Measurements from ENCODE around the gene PLXDC2. TPM values are rescaled to one million over a fixed set of nuclear protein-coding genes. Genes with fewer than 3 reads are reported as not detected.

PLXDC2 gene
- total RNA-seq = 1.7 and 2.8 TPM in 2 replicates

GRCh38 chr10:19816411-19817230 lies at the start of gene PLXDC2:
Gene PLXDC2, plus strand, starts transcription at chr10:19816432.

